A673 (cell line): ENCODE data around the gene FOXJ3. TPM values are rescaled to one million over a fixed set of nuclear protein-coding genes. Genes with fewer than 3 reads are reported as not detected.

Experiments
- BruUV-seq: library from RNA; stranded (reverse); fragments of 400-500 nt; replicated peaks from 2 replicates; lab custom pipeline; 2021; lab: Mats Ljungman, UMichigan
- CTCF ChIA-PET: fragments of 300-600 bp; sonication (Branson Sonifier 250); formaldehyde crosslinking; loops from one replicate; lab custom pipeline; 2022; ENCODE audit warnings: antibody characterized with exemption; lab: Charles Lee
- POLR2A ChIA-PET: fragments of 300-600 bp; sonication (Branson Sonifier 250); formaldehyde crosslinking; loops from one replicate; lab custom pipeline; 2022; ENCODE audit warnings: antibody characterized with exemption; ENCODE audit not compliant: low non-redundant PET; lab: Charles Lee
- DNase-seq: peaks from one replicate; pipeline ENCODE4 v3.0.0-alpha.2; 2015; ENCODE audit warnings: low spot score
- H3K27ac ChIP-seq: fragments of 200-600 bp; sonication (generic); 2 replicates; pipeline ENCODE4 v1.5.1; 2016; ENCODE audit warnings: mixed run types, low read depth, mild to moderate bottlenecking, mixed read lengths, antibody characterized with exemption, low read length; ENCODE audit not compliant: poor library complexity, severe bottlenecking
- H3K27me3 ChIP-seq: fragments of 200-600 bp; sonication (generic); replicated peaks from 2 replicates; pipeline ENCODE4 v1.6.1; 2017; ENCODE audit warnings: mixed run types, low read depth, mild to moderate bottlenecking, mixed read lengths, antibody characterized with exemption, low read length; ENCODE audit not compliant: insufficient read depth, poor library complexity
- H3K36me3 ChIP-seq: fragments of 200-600 bp; sonication (generic); 2 replicates; pipeline ENCODE4 v1.6.1; 2016; ENCODE audit warnings: mixed run types, mild to moderate bottlenecking, mixed read lengths, antibody characterized with exemption, low read length; ENCODE audit not compliant: insufficient read depth, poor library complexity, severe bottlenecking
- H3K4me1 ChIP-seq: fragments of 200-600 bp; sonication (generic); 2 replicates; pipeline ENCODE4 v1.6.1; 2017; ENCODE audit warnings: mixed run types, mild to moderate bottlenecking, mixed read lengths, antibody characterized with exemption, low read length; ENCODE audit not compliant: insufficient read depth, poor library complexity, severe bottlenecking
- H3K4me3 ChIP-seq: fragments of 200-600 bp; sonication (generic); 2 replicates; pipeline ENCODE4 v1.5.1; 2016; ENCODE audit warnings: low read depth, mixed run types, mild to moderate bottlenecking, mixed read lengths, low read length; ENCODE audit not compliant: poor library complexity, severe bottlenecking
- H3K9me3 ChIP-seq: fragments of 200-600 bp; sonication (generic); 2 replicates; pipeline ENCODE4 v1.6.1; 2016; ENCODE audit warnings: mixed run types, low read depth, mild to moderate bottlenecking, mixed read lengths, antibody characterized with exemption, low read length; ENCODE audit not compliant: poor library complexity, severe bottlenecking
- EZH2 ChIP-seq: fragments of 200-600 bp; sonication (generic); IDR thresholded peaks from 2 replicates; pipeline ENCODE4 v1.6.1; 2017; ENCODE audit warnings: borderline replicate concordance, low read depth, mild to moderate bottlenecking, mixed read lengths, antibody characterized with exemption, low read length; ENCODE audit not compliant: poor library complexity, severe bottlenecking
- intact Hi-C: fragments of 100-400 bp; cut with micrococcal nuclease; formaldehyde crosslinking; loops from one replicate; pipeline ENCODE4 v1.10.0; 2022; ENCODE audit not compliant: unreplicated experiment
- total RNA-seq: library from RNA; stranded (reverse); gene quantifications from 2 replicates; pipeline ENCODE4 v1.2.3, GENCODE V29; 2021
- TF ChIP-seq, protein P1 (sequence below): fragments of 300-800, 200-600 bp; sonication (generic); conservative IDR thresholded peaks from 2 replicates; pipeline ENCODE4 v1.5.1; 2017; ENCODE audit warnings: low read depth, mild to moderate bottlenecking, antibody characterized with exemption, low read length, moderate library complexity, mixed read lengths

Gene FOXJ3
- total RNA-seq, 1 experiment from 2014 or later, result 57.9 TPM

DNA sequence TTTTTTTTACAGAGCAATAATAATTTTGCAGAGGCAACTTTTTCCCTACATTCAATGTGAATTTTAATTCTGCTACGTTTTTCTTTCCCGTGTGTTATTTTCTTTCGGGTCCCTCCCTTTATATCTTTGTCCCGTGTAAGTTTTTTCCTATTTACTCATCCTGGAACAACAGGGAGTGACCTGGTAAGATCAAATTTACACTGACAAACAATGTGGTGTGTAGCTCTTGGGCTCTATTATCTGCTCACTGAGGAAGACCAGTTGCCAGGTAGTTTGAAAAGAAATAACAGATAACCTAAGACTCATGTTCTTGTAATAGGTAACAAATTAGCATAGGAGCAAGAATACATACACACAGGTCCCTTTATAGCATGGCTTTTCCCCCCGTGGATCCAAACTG lies 136.8 kb downstream of the FOXJ3 start:
- no TSS peak for BruUV-seq
- TF ChIP-seq, protein P1, sequence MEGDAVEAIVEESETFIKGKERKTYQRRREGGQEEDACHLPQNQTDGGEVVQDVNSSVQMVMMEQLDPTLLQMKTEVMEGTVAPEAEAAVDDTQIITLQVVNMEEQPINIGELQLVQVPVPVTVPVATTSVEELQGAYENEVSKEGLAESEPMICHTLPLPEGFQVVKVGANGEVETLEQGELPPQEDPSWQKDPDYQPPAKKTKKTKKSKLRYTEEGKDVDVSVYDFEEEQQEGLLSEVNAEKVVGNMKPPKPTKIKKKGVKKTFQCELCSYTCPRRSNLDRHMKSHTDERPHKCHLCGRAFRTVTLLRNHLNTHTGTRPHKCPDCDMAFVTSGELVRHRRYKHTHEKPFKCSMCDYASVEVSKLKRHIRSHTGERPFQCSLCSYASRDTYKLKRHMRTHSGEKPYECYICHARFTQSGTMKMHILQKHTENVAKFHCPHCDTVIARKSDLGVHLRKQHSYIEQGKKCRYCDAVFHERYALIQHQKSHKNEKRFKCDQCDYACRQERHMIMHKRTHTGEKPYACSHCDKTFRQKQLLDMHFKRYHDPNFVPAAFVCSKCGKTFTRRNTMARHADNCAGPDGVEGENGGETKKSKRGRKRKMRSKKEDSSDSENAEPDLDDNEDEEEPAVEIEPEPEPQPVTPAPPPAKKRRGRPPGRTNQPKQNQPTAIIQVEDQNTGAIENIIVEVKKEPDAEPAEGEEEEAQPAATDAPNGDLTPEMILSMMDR, result no peak
- no peak for TF ChIP-seq EZH2
- ChIA-PET CTCF (no interaction called here), POLR2A (no interaction called here)
- H3K27me3 ChIP-seq, result no peaks in the 10 kb centered on the region
- H3K36me3 ChIP-seq, result peaks cover 16% of the 10 kb centered on the region
- no peaks in the 10 kb centered on the region for H3K4me1 ChIP-seq
- intact Hi-C loops, result no loop called here
- no peak for DNase-seq
- no peaks in the 10 kb centered on the region for H3K9me3 ChIP-seq
- H3K4me3 ChIP-seq, result no peak overlapping the region
- H3K27ac ChIP-seq, result no peak overlapping the region

DNA sequence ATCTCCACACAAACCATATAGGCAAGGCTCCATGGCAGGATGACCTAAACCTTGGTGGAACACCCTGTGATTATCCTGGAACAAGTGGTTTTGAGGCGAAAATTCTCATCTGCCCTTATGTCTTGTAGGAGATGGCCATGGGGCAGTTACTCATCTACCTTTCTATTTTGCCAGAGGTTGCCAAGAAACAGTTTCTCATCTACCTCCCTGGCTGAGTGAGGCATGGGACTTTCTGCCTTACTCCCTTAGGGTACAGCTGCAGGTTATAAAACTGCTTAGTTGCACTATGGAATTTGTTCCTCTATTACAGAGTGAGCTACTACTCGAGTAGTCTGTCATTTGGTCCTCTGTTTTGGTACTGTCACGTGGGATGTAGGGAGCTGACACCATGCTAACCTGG lies 139.2 kb downstream of the FOXJ3 start:
- ChIA-PET CTCF (no interaction called here), POLR2A (no interaction called here)
- intact Hi-C loops, result no loop called here
- Histone ChIP-seq H3K36me3 (peaks cover 12% of the 10 kb centered on the region), H3K9me3 (no peaks in the 10 kb centered on the region), H3K27me3 (no peaks in the 10 kb centered on the region), H3K4me1 (no peaks in the 10 kb centered on the region), H3K4me3 (no peak overlapping the region), H3K27ac (no peak overlapping the region)
- no peak for DNase-seq
- BruUV-seq, result no TSS peak
- no peak for TF ChIP-seq EZH2

GRCh38 chr1:42192106-42192505 lies 142.9 kb downstream of the FOXJ3 start:
- H3K4me1 ChIP-seq, result no peaks in the 10 kb centered on the region
- peaks cover 15% of the 10 kb centered on the region for H3K36me3 ChIP-seq
- DNase-seq, result no peak
- no peaks in the 10 kb centered on the region for H3K27me3 ChIP-seq
- no peak overlapping the region for H3K4me3 ChIP-seq
- H3K27ac ChIP-seq, result no peak overlapping the region
- H3K9me3 ChIP-seq, result no peaks in the 10 kb centered on the region
- BruUV-seq, result no TSS peak
- no peak for TF ChIP-seq EZH2
- TF ChIP-seq, protein P1, result no peak
- POLR2A ChIA-PET, result interaction anchor here (0.7 kb wide), 1 partner anchor 34 kb away, joined by 5 read pairs; no protein-coding TSS in a partner anchor
- CTCF ChIA-PET, result interaction anchor here (0.7 kb wide), 1 partner anchor 49 kb away, joined by 3 read pairs; no protein-coding TSS in a partner anchor
- intact Hi-C loops, result no loop called here

DNA sequence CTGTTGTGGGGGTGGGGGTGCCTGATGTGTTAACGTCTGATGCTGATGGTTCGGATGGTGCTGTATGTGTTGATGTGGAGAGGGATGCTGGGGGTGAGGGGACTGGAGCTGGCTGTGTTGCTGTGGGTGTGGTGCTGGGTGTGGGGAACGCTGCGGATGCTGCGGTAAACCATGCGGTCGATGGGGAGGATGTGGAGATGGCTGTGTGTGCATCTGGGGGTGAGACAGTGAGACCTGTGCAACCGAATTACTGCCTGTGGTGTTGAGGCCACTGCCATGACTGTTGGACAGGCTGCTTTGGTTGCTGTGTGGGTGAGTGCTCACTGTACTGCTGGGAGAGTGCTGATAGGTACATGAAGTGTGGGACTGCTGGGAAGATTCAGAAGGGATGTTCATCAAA lies 143.7 kb downstream of the FOXJ3 start:
- BruUV-seq, result no TSS peak
- H3K27ac ChIP-seq, result no peak overlapping the region
- no peaks in the 10 kb centered on the region for H3K27me3 ChIP-seq
- POLR2A ChIA-PET, result no interaction called here
- intact Hi-C loops, result no loop called here
- no peak for DNase-seq
- TF ChIP-seq, protein P1, result no peak
- TF ChIP-seq EZH2, result no peak
- CTCF ChIA-PET, result no interaction called here
- peaks cover 15% of the 10 kb centered on the region for H3K36me3 ChIP-seq
- H3K4me1 ChIP-seq, result no peaks in the 10 kb centered on the region
- no peaks in the 10 kb centered on the region for H3K9me3 ChIP-seq
- H3K4me3 ChIP-seq, result no peak overlapping the region
